GM18498 (cell line): Measurements from ENCODE around the gene CADM4.
"Not testable (repeated sequence)": the region's sequence is repeated elsewhere in the genome, so short reads cannot be mapped to it uniquely, and the experiment has no call there.

Source experiments
- ATAC-seq: cut with Tn5 transposase; IDR thresholded peaks from one replicate; pipeline ENCODE4 v1.9.1; 2021; ENCODE audit warnings: mild to moderate bottlenecking, moderate library complexity; ENCODE audit not compliant: unreplicated experiment

CADM4 gene

DNA sequence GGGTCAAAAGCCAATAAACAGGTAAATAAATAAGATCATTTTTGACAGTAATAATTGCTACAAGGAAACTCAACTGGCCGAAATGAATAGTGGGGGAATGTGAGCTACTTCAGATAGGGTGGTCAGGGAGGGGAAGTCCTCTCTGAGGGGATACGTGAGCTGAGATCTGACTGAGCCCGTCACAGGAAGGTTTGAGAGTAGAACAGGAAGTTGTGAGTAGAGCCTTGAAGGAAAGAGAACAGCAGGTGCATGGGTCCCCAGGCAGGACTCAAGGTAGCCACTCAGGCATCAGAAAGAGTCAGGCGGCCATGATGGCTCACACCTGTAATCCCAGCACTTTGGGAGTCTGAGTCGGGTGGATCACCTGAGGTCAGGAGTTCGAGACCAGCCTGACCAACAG is 50.0 kb downstream of the CADM4 start:
- ATAC-seq = no peak

DNA sequence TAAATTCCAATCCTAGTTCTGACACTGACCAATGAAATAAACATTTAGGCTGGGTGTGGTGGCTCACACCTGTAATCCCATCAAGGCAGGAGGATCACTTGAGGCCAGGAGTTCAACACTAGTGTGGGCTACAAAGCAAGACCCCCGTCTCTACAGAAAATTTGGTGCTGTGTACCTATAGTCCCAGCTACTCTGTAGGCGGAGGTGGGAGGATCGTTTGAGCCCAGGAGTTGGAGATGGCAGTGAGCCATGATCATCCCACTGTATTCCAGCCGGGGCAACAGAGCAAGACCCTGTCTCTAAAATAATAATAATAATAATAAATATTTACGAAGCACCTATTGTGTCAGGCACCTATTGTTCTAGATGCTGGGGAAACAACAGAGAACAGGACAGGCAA is 50.4 kb downstream of the CADM4 start:
- ATAC-seq = no peak

DNA sequence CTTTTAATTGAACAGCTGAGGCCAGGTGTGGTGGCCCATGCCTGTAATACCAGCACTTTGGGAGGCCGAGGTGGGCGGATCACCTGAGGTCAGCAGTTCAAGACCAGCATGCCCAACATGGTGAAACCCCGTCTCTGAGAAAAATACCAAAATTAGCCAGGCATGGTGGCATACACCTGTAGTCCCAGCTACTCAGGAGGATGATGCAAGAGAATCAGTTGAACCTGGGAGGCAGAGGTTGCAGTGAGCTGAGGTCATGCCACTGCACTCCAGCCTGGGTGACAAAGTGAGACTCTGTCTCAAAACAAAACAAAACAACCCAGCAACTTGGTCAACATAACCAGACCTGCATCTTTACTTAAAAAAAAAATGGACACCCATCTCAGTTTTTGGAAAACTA is 52.6 kb downstream of the CADM4 start:
- not testable (repeated sequence) for ATAC-seq

DNA sequence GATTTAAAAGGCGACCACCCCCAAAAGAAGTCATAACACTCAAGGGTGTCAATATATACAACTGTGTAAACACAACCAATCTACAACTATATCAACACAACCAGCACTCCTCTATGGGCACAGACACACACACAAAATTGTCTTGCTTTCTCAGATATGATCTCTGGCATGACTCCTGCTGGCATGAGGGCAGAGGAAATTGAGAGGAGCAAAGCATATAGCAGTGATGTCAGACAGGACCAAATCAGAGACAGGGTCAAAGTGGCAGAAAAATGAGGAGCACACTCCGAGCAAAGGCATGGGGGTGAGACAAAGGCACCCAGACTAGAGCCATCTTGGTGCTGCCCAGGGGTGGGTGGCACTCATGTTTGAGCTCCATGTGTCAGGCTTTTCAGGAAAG is 53.3 kb downstream of the CADM4 start:
- ATAC-seq = no peak

DNA sequence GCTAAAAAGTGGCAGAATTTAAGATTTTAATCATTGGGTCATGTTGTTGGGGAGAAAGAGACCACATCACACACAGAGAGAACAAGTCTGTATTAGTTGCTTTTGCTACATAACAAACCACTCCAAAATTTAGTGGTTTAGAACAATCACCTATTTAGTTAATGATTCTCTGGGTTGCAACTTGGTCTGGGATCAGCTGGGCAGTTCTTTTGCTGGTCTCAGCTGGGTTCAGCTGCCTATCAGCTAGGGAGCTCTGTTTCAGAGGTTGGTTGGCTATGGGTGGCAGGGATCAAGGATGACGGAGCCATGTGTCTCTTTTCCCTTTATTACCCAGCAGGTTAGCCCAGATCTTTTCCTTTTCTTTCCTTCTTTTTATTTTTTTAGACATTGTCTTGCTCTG is 55.2 kb downstream of the CADM4 start:
- ATAC-seq = no peak

DNA sequence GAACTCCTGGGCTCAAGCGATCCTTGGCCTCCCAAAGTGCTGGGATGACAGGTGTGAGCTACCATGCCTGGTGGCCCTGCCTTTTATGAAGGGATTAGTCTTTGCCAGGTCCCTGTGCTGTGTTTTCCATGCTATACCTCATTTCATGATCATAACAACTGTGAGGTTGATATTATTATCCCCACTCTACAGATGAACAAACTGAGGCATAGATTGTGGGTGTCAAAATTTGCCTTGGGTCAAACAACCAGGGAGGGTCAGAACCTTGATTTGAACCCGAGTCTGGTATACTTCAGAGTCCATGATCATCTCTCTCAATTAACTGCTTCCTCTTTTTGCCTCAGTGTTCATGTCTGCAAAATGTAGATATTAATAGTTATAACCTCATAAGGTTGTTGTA is 57.2 kb downstream of the CADM4 start:
- ATAC-seq = no peak

DNA sequence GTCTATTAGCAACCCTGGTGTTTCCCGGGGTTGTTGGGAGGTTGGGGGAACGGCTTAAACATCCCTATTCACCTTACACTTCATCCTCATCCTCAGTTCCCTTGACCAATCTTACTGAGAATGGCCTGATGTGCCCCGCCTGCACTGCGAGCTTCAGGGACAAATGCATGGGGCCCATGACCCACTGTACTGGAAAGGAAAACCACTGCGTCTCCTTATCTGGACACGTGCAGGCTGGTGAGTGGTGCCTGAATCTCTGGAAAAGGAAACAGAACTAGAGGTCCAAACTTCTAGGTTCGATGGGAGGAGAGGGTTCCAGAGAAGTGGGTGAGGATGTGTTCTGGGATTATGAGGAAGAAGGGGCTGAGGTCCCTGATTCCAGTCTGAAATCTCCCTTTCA is 58.2 kb downstream of the CADM4 start:
- no peak for ATAC-seq

DNA sequence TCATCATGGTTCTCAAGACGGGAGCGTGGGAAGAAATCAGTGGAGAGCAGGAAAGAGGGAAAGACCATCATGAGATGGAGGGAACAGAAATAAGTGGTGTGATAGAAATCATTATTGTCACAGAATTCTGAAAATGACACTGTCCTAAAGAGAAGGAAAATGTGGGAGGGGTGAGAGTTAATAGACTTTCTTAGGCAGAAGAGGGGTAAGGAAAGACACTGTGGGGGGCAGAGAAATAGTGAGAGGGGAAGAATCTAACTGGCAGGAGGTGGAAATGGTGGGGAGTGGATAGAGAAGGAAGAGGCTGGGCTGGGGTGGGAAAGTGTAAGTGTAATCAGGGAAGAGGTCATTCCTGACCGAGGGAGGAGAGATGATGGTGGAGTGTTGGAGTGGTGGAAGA is 60.9 kb downstream of the CADM4 start:
- no peak for ATAC-seq

DNA sequence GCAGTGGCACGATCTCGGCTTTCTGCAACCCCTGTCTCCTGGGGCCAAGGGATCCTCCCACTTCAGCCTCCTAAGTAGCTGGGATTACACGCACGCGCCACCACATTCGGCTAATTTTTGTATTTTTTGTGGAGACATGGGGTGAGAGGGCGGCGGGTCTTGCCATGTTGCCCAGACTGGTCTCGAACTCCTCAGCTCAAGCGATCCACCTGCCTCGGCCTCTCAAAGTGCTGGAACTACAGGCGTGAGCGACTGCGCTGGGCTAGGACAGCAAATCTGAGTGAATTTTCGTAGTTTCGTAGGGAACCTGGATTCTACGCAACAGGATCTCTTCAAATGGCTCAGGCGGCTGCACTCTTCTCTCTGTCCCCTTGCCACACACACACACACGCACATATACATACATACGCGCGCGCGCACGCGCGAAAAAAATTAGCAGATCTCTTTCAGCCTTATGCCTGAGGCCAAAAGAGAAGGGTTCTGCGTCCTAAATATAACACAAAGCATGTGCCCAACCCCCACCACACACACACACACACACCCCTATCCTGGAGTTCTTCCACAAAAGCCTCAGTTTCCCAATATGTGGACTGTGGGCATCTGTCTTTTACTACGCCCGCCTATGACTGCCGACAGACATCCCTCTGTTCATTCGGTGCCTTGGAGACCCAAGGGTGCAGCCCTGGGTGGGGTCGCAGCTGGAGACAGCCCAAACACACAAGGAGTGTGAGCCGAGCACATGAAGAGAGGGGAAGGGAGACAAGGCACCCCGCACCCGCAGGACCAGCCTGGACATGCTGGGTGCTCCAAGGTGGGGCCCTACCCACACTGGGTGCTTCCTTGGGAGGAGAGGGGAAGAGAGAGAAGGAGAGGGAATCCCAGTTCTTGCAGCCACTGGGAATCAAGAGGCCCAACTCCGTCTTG is 63.4 kb downstream of the CADM4 start:
- ATAC-seq = no peak

DNA sequence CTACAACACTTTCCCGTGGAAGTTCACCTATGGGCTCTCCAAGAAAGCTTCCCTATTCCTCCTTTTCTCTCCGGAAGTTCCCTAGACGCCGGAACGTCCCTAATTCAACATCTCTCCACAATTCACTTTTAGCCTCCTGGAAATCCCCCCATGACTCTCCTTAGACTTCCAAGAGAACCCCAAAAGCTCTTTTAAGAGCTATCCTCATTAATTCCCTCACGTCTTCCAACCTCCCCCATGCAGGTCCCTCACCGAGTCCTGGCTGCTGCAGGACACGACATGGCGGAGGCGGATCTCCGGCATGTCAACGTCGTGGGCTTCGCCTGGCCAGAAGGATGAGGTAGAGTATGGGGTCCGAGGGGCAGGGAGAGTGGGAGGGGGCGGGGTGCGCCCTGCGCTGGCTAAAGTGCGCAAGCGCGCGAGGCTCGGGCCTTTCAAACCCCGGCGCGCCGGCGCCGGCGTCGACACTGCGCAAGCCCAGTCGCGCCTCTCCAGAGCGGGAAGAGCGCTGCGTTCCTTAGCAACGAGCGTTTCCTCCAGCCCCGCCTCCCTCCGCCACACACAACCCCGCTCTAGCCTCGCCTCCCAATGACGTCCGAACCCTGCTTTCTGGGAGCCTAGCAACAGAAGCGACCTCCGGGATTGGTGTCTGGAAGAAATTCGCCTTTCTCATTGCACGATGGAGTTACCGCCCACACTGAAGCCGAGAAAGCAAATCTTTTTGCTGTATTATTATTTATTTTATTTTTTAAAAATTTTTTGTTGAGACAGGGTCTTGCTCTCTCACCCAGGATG is 64.3 kb downstream of the CADM4 start, which contains the start of the genes PINLYP and XRCC1:
TSS of gene PINLYP (plus strand) at position 646 of the 795 bp plus-strand sequence. CDS start 1,391 bp downstream, outside the sequence.
TSS of gene XRCC1 (minus strand) at position 372 of the 795 bp plus-strand sequence. CDS start at position 303, 69 bp downstream.
- peak; percentile 98 for ATAC-seq

DNA sequence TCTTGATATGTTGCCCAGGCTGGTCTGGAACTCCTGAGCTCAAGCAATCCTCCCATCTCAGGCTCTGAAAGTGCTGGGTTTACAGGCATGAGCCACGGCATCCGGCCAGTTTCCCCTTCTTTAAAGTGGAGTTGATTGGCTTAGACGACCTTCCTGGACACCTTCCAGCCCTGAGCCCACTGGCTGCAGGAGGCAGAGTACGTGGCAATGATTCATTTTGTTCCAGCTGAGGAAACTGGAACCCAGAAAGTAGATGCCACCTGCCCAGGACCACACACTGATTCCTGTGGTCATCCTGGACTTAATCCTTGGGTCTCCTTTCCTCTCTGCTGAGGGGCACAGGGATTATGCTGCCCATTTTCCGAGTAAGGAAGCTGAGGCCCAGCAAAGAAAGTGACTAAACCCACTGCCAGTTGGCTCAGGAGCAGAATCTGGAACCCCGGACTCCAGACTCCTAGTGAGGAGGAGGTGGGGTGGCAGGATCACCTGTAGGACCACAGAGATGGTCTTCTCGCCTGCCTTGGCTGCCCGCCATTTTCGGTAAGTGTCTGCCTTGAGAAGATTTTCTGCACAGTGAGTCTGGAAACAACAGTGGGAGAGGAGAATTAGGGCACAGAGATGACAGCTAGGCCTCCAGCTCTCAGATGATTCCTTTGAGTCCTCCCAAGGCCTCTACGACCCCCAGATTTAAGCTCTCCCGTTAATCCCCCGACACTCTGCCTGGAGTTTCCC is 65.1 kb downstream of the CADM4 start:
- ATAC-seq = no peak
